GM12891 (cell line): ENCODE measurements around the gene CDH4.

ENCODE experiments used
- PAX5 ChIP-seq: IDR thresholded peaks from 2 replicates; pipeline ENCODE4 v1.6.1; 2011; ENCODE audit warnings: low read length, moderate library complexity, mild to moderate bottlenecking; ENCODE audit not compliant: insufficient read depth, severe bottlenecking
- POLR2AphosphoS5 ChIP-seq: IDR thresholded peaks from 2 replicates; pipeline ENCODE4 v1.6.1; 2011; ENCODE audit warnings: low read depth, low read length, control low read depth
- POU2F2 ChIP-seq: IDR thresholded peaks from 2 replicates; pipeline ENCODE4 v1.6.1; 2011; ENCODE audit warnings: low read depth, mild to moderate bottlenecking, control low read depth, low read length, moderate library complexity

- TF ChIP-seq POLR2AphosphoS5 (no peak), POU2F2 (no peak), PAX5 (no peak)
Observed at GRCh38 chr20:61790116-61790827, 538.2 kb downstream of the CDH4 start.
